ENCODE results near the gene NAXE. TPM values are rescaled to one million over a fixed set of nuclear protein-coding genes. Genes with fewer than 3 reads are reported as not detected.

The NAXE gene
- total and polyA plus RNA-seq, 2 of the 13 experiments (the other 11 are each of a cell fraction or from before 2014, with no cell fraction given): 39.4 to 59.4 TPM

- TF ChIP-seq ZNF7 (CRISPR knock-in tag; IDR thresholded peaks at IDR 0.05): no peak
- no peak for TF ChIP-seq KMT2B (CRISPR knock-in tag; IDR thresholded peaks at IDR 0.05)
- TF ChIP-seq ZFX (CRISPR knock-in tag; IDR thresholded peaks at IDR 0.05; ENCODE audit: low read depth): no peak
- TF ChIP-seq ZSCAN31 (CRISPR knock-in tag; IDR thresholded peaks at IDR 0.05; ENCODE audit: low read depth): no peak
- no peak for TF ChIP-seq ZFP36 (IDR thresholded peaks at IDR 0.05; ENCODE audit: borderline replicate concordance, low read depth, low read length, partially characterized antibody)
- TF ChIP-seq, protein P1, sequence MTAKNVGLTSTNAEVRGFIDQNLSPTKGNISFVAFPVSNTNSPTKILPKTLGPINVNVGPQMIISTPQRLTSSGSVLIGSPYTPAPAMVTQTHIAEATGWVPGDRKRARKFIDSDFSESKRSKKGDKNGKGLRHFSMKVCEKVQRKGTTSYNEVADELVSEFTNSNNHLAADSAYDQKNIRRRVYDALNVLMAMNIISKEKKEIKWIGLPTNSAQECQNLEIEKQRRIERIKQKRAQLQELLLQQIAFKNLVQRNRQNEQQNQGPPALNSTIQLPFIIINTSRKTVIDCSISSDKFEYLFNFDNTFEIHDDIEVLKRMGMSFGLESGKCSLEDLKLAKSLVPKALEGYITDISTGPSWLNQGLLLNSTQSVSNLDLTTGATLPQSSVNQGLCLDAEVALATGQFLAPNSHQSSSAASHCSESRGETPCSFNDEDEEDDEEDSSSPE (CRISPR knock-in tag; IDR thresholded peaks at IDR 0.05): no peak
- no peak for TF ChIP-seq CREB1 (IDR thresholded peaks at IDR 0.05)
- peak; percentile 37; the same call in 1 of the 2 replicates for TF ChIP-seq CREB1 (CRISPR knock-in tag; IDR thresholded peaks at IDR 0.05)
- no peak for TF ChIP-seq MYNN (CRISPR knock-in tag; IDR thresholded peaks at IDR 0.05; ENCODE audit: low read depth)
- TF ChIP-seq CEBPG (CRISPR knock-in tag; IDR thresholded peaks at IDR 0.05): 0 out of 2 replicates have a peak, but pooled peaks have one; percentile 31
- no peak for TF ChIP-seq GLI4 (CRISPR knock-in tag; IDR thresholded peaks at IDR 0.05; ENCODE audit: borderline replicate concordance)
- TF ChIP-seq, protein P2, sequence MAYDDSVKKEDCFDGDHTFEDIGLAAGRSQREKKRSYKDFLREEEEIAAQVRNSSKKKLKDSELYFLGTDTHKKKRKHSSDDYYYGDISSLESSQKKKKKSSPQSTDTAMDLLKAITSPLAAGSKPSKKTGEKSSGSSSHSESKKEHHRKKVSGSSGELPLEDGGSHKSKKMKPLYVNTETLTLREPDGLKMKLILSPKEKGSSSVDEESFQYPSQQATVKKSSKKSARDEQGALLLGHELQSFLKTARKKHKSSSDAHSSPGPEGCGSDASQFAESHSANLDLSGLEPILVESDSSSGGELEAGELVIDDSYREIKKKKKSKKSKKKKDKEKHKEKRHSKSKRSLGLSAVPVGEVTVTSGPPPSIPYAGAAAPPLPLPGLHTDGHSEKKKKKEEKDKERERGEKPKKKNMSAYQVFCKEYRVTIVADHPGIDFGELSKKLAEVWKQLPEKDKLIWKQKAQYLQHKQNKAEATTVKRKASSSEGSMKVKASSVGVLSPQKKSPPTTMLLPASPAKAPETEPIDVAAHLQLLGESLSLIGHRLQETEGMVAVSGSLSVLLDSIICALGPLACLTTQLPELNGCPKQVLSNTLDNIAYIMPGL (CRISPR knock-in tag; IDR thresholded peaks at IDR 0.05; ENCODE audit: borderline replicate concordance in 1 of 2, low read depth in 1 of 2): 0 out of 4 replicates have a peak, but pooled peaks of 1 of the 2 experiments have one; percentile 40
- no peak for TF ChIP-seq SMYD3 (CRISPR knock-in tag; IDR thresholded peaks at IDR 0.05)
- TF ChIP-seq, protein P3, sequence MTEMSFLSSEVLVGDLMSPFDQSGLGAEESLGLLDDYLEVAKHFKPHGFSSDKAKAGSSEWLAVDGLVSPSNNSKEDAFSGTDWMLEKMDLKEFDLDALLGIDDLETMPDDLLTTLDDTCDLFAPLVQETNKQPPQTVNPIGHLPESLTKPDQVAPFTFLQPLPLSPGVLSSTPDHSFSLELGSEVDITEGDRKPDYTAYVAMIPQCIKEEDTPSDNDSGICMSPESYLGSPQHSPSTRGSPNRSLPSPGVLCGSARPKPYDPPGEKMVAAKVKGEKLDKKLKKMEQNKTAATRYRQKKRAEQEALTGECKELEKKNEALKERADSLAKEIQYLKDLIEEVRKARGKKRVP (CRISPR knock-in tag; IDR thresholded peaks at IDR 0.05): 0 out of 4 replicates have a peak, but pooled peaks of 1 of the 2 experiments have one; percentile 31
- TF ChIP-seq HNRNPL (IDR thresholded peaks at IDR 0.05; ENCODE audit: low read depth, low read length): no peak
- TF ChIP-seq MEIS1 (CRISPR knock-in tag; IDR thresholded peaks at IDR 0.05; ENCODE audit: borderline replicate concordance): no peak
- TF ChIP-seq ADNP (CRISPR knock-in tag; IDR thresholded peaks at IDR 0.05): no peak
- no peak for TF ChIP-seq ZBTB21 (CRISPR knock-in tag; IDR thresholded peaks at IDR 0.05)
- no peak for TF ChIP-seq ZFP41 (CRISPR knock-in tag; IDR thresholded peaks at IDR 0.05; ENCODE audit: borderline replicate concordance)
- TF ChIP-seq CREM (IDR thresholded peaks at IDR 0.05): no peak
- TF ChIP-seq CREM (CRISPR knock-in tag; IDR thresholded peaks at IDR 0.05): no peak
- no peak for TF ChIP-seq ZMAT3 (CRISPR knock-in tag; conservative IDR thresholded peaks at IDR 0.05)
- peak; percentile 59 for TF ChIP-seq RAD21 (CRISPR knock-in tag; IDR thresholded peaks at IDR 0.05)
- TF ChIP-seq ZNF652 (CRISPR knock-in tag; IDR thresholded peaks at IDR 0.05; ENCODE audit: borderline replicate concordance, low read depth): peak; percentile 88
These were observed 16.6 kb downstream of the NAXE start (continued) for GRCh38 chr1:156608036-156608674.

Measured in HepG2 (cell line).